Neural progenitor cell (in vitro differentiated cells): ENCODE data around the gene MEX3D. TPM values are rescaled to one million over a fixed set of nuclear protein-coding genes. Genes with fewer than 3 reads are reported as not detected.

Experiments used
- DNase-seq: peaks from one replicate; pipeline ENCODE4 v3.0.0-alpha.2; 2016; ENCODE audit warnings: low spot score
- H2AFZ ChIP-seq: fragments of 200-600 bp; sonication (generic); replicated peaks from 2 replicates; pipeline ENCODE4 v1.6.1; 2016; ENCODE audit warnings: antibody characterized with exemption
- H3F3A ChIP-seq: fragments of 200-600 bp; sonication (generic); 2 replicates; pipeline ENCODE4 v1.6.1; 2016; ENCODE audit warnings: antibody characterized with exemption, low read depth
- H3K27ac ChIP-seq: fragments of 200-600 bp; sonication (generic); 2 replicates; pipeline ENCODE4 v1.5.1; 2016; ENCODE audit warnings: mild to moderate bottlenecking
- H3K27me3 ChIP-seq: fragments of 200-600 bp; sonication (generic); 2 replicates; pipeline ENCODE4 v1.6.1; 2016; ENCODE audit warnings: mild to moderate bottlenecking, moderate library complexity
- H3K36me3 ChIP-seq: fragments of 200-600 bp; sonication (generic); 2 replicates; pipeline ENCODE4 v1.5.1; 2016
- H3K4me1 ChIP-seq: fragments of 200-600 bp; sonication (generic); 2 replicates; pipeline ENCODE4 v1.6.1; 2016; ENCODE audit warnings: mixed run types
- H3K4me2 ChIP-seq: fragments of 200-600 bp; sonication (generic); 2 replicates; pipeline ENCODE4 v1.6.1; 2016
- H3K4me3 ChIP-seq: fragments of 200-600 bp; sonication (generic); 2 replicates; pipeline ENCODE4 v1.5.1; 2016
- H3K79me2 ChIP-seq: fragments of 200-600 bp; sonication (generic); 2 replicates; pipeline ENCODE4 v1.6.1; 2016; ENCODE audit warnings: low read depth
- H3K9ac ChIP-seq: fragments of 200-600 bp; sonication (generic); 2 replicates; pipeline ENCODE4 v1.6.1; 2016
- H3K9me3 ChIP-seq: fragments of 200-600 bp; sonication (generic); 2 replicates; pipeline ENCODE4 v1.5.1; 2016; ENCODE audit warnings: low read depth
- H4K20me1 ChIP-seq: fragments of 200-600 bp; sonication (generic); 2 replicates; pipeline ENCODE4 v1.6.1; 2016; ENCODE audit warnings: low read depth
- H3K27ac Mint-ChIP-seq: 3 replicates; pipeline ENCODE4 v1.8.0; 2021; ENCODE audit warnings: mixed read lengths
- H3K27me3 Mint-ChIP-seq: 2 replicates; pipeline ENCODE4 v1.8.0; 2022; ENCODE audit warnings: low read depth, mild to moderate bottlenecking, inconsistent platforms, moderate library complexity, mixed read lengths; ENCODE audit not compliant: insufficient read depth
- H3K36me3 Mint-ChIP-seq: 3 replicates; pipeline ENCODE4 v1.8.0; 2021; ENCODE audit warnings: mixed read lengths
- H3K4me1 Mint-ChIP-seq: 3 replicates; pipeline ENCODE4 v1.8.0; 2021; ENCODE audit warnings: mixed read lengths
- H3K4me3 Mint-ChIP-seq: 3 replicates; pipeline ENCODE4 v1.8.0; 2021; ENCODE audit warnings: mild to moderate bottlenecking, moderate library complexity, mixed read lengths
- H3K9me3 Mint-ChIP-seq: 3 replicates; pipeline ENCODE4 v1.8.0; 2020; ENCODE audit warnings: mixed read lengths
- CTCF ChIP-seq: fragments of 200-600 bp; sonication (generic); IDR thresholded peaks from 2 replicates; pipeline ENCODE4 v1.5.1; 2017; ENCODE audit warnings: antibody characterized with exemption, mild to moderate bottlenecking
- EZH2 ChIP-seq: fragments of 200-600 bp; sonication (generic); IDR thresholded peaks from 2 replicates; pipeline ENCODE4 v1.6.1; 2017; ENCODE audit warnings: antibody characterized with exemption, mild to moderate bottlenecking, moderate library complexity
- EZH2phosphoT487 ChIP-seq: fragments of 200-600 bp; sonication (generic); IDR thresholded peaks from 2 replicates; pipeline ENCODE4 v1.6.1; 2017; ENCODE audit warnings: antibody characterized with exemption
- total RNA-seq: library from RNA; depleted of rRNA; stranded (reverse); fragments of >200 nt; gene quantifications from 2 replicates; pipeline ENCODE4 v1.2.3, GENCODE V29; 2015; ENCODE audit warnings: low replicate concordance

The MEX3D gene
- total RNA-seq, 1 donor from 2014 or later: 15.9 TPM

- no peak overlapping the region for H3K4me3 ChIP-seq
- H3K4me1 Mint-ChIP-seq: peaks cover 19% of the 10 kb centered on the region
- H3K79me2 ChIP-seq: peaks cover 65% of the 10 kb centered on the region
- no peak overlapping the region for H3K27ac ChIP-seq
- H2AFZ ChIP-seq: no peak overlapping the region
- peaks cover 15% of the 10 kb centered on the region for H3K27me3 Mint-ChIP-seq
- DNase-seq: no peak
- peaks cover 9% of the 10 kb centered on the region for H3K36me3 Mint-ChIP-seq
- no peaks in the 10 kb centered on the region for H3K9me3 Mint-ChIP-seq
- H3F3A ChIP-seq: peaks cover 12% of the 10 kb centered on the region
- H3K4me3 Mint-ChIP-seq: no peak overlapping the region
- H4K20me1 ChIP-seq: peaks cover 64% of the 10 kb centered on the region
- peak overlapping the region; percentile 60 for H3K27ac Mint-ChIP-seq
- no peaks in the 10 kb centered on the region for H3K9me3 ChIP-seq
- H3K27me3 ChIP-seq: no peaks in the 10 kb centered on the region
- H3K4me1 ChIP-seq: peaks cover 5% of the 10 kb centered on the region
- no peak for TF ChIP-seq EZH2
- peak; percentile 14 for TF ChIP-seq CTCF
- TF ChIP-seq EZH2phosphoT487: no peak
- no peaks in the 10 kb centered on the region for H3K36me3 ChIP-seq
- H3K4me2 ChIP-seq: no peak overlapping the region
- no peak overlapping the region for H3K9ac ChIP-seq
These were observed 33.5 kb upstream of the MEX3D start for GRCh38 chr19:1601613-1602064.

GRCh38 chr19:1599460-1599846 lies 31.3 kb upstream of the MEX3D start:
- Mint-ChIP-seq H3K9me3 (no peaks in the 10 kb centered on the region), H3K36me3 (peaks cover 12% of the 10 kb centered on the region), H3K4me1 (peaks cover 11% of the 10 kb centered on the region), H3K4me3 (no peak overlapping the region), H3K27ac (no peak overlapping the region), H3K27me3 (peaks cover 11% of the 10 kb centered on the region)
- H3K27ac ChIP-seq: no peak overlapping the region
- peaks cover 5% of the 10 kb centered on the region for H3K4me1 ChIP-seq
- no peak overlapping the region for H2AFZ ChIP-seq
- H4K20me1 ChIP-seq: peaks cover 59% of the 10 kb centered on the region
- no peak overlapping the region for H3K4me3 ChIP-seq
- H3K36me3 ChIP-seq: no peaks in the 10 kb centered on the region
- no peaks in the 10 kb centered on the region for H3K9me3 ChIP-seq
- no peak overlapping the region for H3K9ac ChIP-seq
- H3K4me2 ChIP-seq: no peak overlapping the region
- H3F3A ChIP-seq: peaks cover 9% of the 10 kb centered on the region
- peaks cover 57% of the 10 kb centered on the region for H3K79me2 ChIP-seq
- H3K27me3 ChIP-seq: no peaks in the 10 kb centered on the region
- DNase-seq: no peak
- no peak for TF ChIP-seq CTCF
- no peak for TF ChIP-seq EZH2phosphoT487
- no peak for TF ChIP-seq EZH2

DNA sequence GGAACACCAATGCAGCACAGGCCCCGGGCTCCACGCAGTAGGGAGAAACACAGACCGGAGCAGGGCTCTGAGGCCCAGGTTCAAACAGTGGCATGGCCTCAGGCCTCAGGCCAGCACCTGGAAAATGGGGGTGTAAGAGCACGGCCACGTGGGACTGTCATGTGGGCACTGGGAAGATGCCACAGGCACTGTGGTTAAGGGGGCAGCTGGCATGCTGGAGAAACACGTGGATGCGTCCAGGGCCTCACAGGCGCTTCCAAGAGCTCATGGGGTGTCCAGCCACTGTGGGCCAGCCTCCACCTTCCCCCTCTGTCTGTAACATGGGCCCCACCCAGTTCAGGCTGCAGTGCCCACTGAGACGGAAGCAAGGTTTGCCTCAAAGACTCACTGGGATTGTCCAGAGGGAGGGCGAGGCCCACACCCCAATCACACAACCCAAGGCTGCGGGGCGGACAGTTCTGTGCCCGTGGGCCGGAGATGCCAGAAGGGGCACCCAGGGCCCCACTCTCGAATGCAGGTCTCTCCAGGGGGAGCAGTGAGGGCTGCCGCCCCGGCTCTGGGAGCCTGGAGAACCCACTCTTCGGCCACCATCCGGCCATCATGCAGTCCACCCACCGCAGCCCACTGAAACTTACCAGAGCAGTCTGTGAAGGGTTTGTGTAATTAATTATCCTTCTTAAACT lies 30.8 kb upstream of the MEX3D start:
- Histone ChIP-seq H3K9me3 (no peaks in the 10 kb centered on the region), H3K27ac (no peak overlapping the region), H2AFZ (no peak overlapping the region), H3K9ac (no peak overlapping the region), H3K36me3 (no peaks in the 10 kb centered on the region), H4K20me1 (peaks cover 54% of the 10 kb centered on the region), H3K4me3 (no peak overlapping the region), H3K79me2 (peaks cover 52% of the 10 kb centered on the region), H3F3A (peaks cover 14% of the 10 kb centered on the region), H3K27me3 (no peaks in the 10 kb centered on the region), H3K4me2 (no peak overlapping the region), H3K4me1 (peaks cover under 1% of the 10 kb centered on the region)
- Mint-ChIP-seq H3K27ac (no peak overlapping the region), H3K27me3 (peaks cover 9% of the 10 kb centered on the region), H3K4me1 (peaks cover 8% of the 10 kb centered on the region), H3K36me3 (peaks cover 12% of the 10 kb centered on the region), H3K9me3 (no peaks in the 10 kb centered on the region), H3K4me3 (no peak overlapping the region)
- no peak for DNase-seq
- TF ChIP-seq EZH2 (no peak), CTCF (no peak), EZH2phosphoT487 (no peak)
